ENCODE results near the gene TSPAN8. TPM values are rescaled to one million over a fixed set of nuclear protein-coding genes. Genes with fewer than 3 reads are reported as not detected.

Gene TSPAN8
- total RNA-seq, 1 donor from 2014 or later, result 5.5 TPM

- TF ChIP-seq, protein P1, sequence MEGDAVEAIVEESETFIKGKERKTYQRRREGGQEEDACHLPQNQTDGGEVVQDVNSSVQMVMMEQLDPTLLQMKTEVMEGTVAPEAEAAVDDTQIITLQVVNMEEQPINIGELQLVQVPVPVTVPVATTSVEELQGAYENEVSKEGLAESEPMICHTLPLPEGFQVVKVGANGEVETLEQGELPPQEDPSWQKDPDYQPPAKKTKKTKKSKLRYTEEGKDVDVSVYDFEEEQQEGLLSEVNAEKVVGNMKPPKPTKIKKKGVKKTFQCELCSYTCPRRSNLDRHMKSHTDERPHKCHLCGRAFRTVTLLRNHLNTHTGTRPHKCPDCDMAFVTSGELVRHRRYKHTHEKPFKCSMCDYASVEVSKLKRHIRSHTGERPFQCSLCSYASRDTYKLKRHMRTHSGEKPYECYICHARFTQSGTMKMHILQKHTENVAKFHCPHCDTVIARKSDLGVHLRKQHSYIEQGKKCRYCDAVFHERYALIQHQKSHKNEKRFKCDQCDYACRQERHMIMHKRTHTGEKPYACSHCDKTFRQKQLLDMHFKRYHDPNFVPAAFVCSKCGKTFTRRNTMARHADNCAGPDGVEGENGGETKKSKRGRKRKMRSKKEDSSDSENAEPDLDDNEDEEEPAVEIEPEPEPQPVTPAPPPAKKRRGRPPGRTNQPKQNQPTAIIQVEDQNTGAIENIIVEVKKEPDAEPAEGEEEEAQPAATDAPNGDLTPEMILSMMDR (IDR thresholded peaks at IDR 0.05), result no peak
- Histone ChIP-seq H3K4me1 (no peaks in the 10 kb centered on the region), H3K36me3 (no peaks in the 10 kb centered on the region), H3K27me3 (no peaks in the 10 kb centered on the region), H3K4me3 (no peak overlapping the region), H3K9me3 (no peaks in the 10 kb centered on the region), H3K27ac (no peak overlapping the region)
- intact Hi-C loops (cut with DNase I), result no loop called here
- DNase-seq (ENCODE audit: low spot score in 2 of 2), result no peak
Observed at GRCh38 chr12:71194657-71195056, 36.9 kb upstream of the TSPAN8 start.

DNA sequence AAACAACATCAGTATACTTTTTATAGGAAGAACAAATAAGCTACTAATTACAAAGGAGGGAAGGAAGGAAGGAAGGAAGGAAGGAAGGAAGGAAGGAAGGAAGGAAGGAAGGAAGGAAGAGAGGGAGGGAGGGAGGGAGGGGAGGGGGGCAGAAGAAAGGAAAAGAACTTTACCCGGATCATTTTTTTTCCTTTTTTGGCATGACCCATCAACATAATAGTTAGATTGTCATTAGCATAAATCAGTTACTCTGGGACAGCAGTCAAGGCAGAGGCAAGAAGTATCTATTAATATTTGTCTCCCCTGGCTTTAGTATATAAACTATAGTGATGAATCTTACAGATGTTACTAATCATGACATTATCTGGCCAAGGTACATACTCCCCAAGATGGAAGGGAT is 35.2 kb upstream of the TSPAN8 start:
- TF ChIP-seq, protein P1 (IDR thresholded peaks at IDR 0.05), result no peak
- Histone ChIP-seq H3K4me1 (no peaks in the 10 kb centered on the region), H3K36me3 (no peaks in the 10 kb centered on the region), H3K27me3 (no peaks in the 10 kb centered on the region), H3K4me3 (no peak overlapping the region), H3K9me3 (no peaks in the 10 kb centered on the region), H3K27ac (no peak overlapping the region)
- intact Hi-C loops (cut with DNase I), result no loop called here
- DNase-seq (ENCODE audit: low spot score in 2 of 2), result no peak

- TF ChIP-seq, protein P1 (IDR thresholded peaks at IDR 0.05), result no peak
- no peaks in the 10 kb centered on the region for H3K27me3 ChIP-seq
- no peak overlapping the region for H3K27ac ChIP-seq
- H3K4me1 ChIP-seq, result no peaks in the 10 kb centered on the region
- no peak overlapping the region for H3K4me3 ChIP-seq
- no peak for DNase-seq (ENCODE audit: low spot score in 2 of 2)
- no peaks in the 10 kb centered on the region for H3K9me3 ChIP-seq
- intact Hi-C loops (cut with DNase I), result no loop called here
- no peaks in the 10 kb centered on the region for H3K36me3 ChIP-seq
Observed at GRCh38 chr12:71191509-71192196, 33.9 kb upstream of the TSPAN8 start.

GRCh38 chr12:71190822-71191221 is 33.0 kb upstream of the TSPAN8 start:
- no peak overlapping the region for H3K4me3 ChIP-seq
- TF ChIP-seq, protein P1 (IDR thresholded peaks at IDR 0.05), result no peak
- intact Hi-C loops (cut with DNase I), result no loop called here
- no peaks in the 10 kb centered on the region for H3K27me3 ChIP-seq
- H3K27ac ChIP-seq, result no peak overlapping the region
- H3K36me3 ChIP-seq, result no peaks in the 10 kb centered on the region
- no peaks in the 10 kb centered on the region for H3K9me3 ChIP-seq
- H3K4me1 ChIP-seq, result no peaks in the 10 kb centered on the region
- no peak for DNase-seq (ENCODE audit: low spot score in 2 of 2)

DNA sequence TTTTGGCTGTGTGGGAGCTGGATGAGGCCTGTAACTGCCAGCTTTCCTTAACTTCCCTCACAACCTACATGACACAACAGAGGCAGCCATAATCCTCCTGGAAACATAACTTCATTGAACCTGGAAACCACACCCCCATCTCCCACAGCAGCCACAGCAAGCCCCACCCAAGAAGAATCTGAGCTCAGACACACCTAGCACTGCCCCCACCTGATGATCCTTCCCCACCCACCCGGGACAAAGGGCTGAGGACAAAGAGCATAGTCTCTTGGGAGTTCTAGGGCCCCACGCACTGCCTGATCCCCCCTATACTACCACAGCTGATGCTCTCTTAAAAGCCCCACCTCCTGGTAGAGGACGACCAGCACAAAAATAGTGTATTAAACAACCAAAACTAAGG is 29.6 kb upstream of the TSPAN8 start:
- H3K9me3 ChIP-seq, result no peaks in the 10 kb centered on the region
- DNase-seq (ENCODE audit: low spot score in 2 of 2), result no peak
- no peaks in the 10 kb centered on the region for H3K4me1 ChIP-seq
- intact Hi-C loops (cut with DNase I), result no loop called here
- H3K36me3 ChIP-seq, result no peaks in the 10 kb centered on the region
- H3K27ac ChIP-seq, result peak overlapping the region in 1 of 2 donors; percentile 10
- H3K27me3 ChIP-seq, result no peaks in the 10 kb centered on the region
- H3K4me3 ChIP-seq, result no peak overlapping the region
- TF ChIP-seq, protein P1 (IDR thresholded peaks at IDR 0.05), result no peak
